Stimulated activated CD8-positive, alpha-beta memory T cell treated with anti-CD3 and anti-CD28 coated beads, Interleukin-7, amount 100 ng/mL, for 24 hours (primary cell): ENCODE results near the gene ABHD1.
"Not testable (repeated sequence)": the region's sequence is repeated elsewhere in the genome, so short reads cannot be mapped to it uniquely, and the experiment has no call there.

ENCODE experiments used
- DNase-seq: peaks from one replicate; pipeline ENCODE4 v3.0.0-alpha.2; 2020; ENCODE audit warnings: low read depth

The ABHD1 gene

GRCh38 chr2:27109083-27109482, 14.5 kb upstream of the ABHD1 start:
- no peak for DNase-seq

- DNase-seq = not testable (repeated sequence)
Measured at GRCh38 chr2:27110603-27111352, 12.8 kb upstream of the ABHD1 start.

- not testable (repeated sequence) for DNase-seq
Measured at GRCh38 chr2:27111392-27112078, 12.1 kb upstream of the ABHD1 start.

GRCh38 chr2:27115519-27115918, 8.1 kb upstream of the ABHD1 start:
- no peak for DNase-seq

DNA sequence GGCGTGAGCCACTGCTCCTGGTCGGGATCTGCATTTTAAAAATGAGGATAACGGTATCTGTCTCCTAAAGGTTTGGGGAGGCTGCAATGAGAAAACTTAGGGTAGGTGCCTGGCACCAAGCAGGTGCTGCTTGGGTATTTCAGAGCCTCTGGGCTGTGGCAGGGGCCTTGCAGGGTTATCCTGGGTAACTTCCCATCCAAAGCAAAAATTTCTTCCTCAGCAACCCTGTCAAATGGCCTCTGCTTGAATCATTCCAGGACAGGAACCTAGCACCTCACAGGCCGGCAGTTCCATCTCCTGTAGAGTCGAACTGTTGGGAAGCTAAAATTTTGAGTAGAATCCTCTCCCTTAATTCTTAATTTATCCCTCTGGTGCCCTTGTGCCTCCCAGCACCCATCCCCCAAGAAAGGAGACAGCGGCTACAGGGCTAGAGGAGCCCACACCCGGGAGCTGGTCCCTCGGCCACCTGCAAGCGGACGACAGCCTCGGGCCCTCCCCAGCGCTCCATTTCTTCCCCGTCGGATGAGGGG, 5.6 kb upstream of the ABHD1 start:
- DNase-seq = no peak

DNA sequence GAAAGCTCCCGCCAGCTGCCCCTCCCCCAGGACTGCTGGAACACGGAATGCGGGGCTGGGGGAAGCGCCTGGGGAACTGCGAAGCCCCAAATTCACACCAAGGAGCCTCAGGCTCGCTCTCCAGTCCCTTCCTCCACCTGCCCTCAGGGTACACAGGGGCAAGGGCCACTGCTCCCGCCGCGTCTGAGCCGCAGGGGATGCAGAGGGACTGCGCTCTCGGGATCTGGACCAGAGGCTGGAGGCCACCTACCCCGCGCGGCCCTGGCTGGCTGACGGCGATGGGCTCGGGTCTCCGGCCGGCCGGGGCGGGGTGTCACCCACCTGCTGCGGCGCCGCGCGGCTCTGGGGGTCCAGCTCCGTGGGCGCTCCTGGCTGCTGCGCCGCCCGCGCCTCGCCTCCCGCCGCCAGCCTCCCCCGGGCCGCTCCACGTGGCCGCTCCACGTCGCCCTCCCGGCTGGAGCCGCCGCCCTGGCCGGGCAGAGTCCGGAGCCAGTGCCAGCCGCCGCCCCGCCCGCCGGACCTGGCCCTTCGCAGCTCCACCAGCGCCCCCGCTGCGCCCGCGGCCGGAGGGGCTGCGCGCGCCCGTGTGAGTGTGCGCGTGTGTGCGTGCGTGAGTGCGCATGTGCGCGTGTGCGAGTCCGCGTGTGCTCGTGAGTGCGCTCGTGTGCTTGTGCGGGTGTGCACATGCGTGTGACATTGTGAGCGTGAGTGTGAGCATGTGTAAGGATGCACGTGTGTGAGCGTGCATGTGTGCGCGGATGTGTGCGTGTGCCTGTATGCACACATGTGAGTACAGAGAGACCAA, 4.9 kb upstream of the ABHD1 start, which contains the start of gene CGREF1:
Gene CGREF1, minus strand, starts transcription at position 604 of the 805 bp plus-strand sequence. CDS start 14,762 bp downstream, outside the sequence.
- no peak for DNase-seq

DNA sequence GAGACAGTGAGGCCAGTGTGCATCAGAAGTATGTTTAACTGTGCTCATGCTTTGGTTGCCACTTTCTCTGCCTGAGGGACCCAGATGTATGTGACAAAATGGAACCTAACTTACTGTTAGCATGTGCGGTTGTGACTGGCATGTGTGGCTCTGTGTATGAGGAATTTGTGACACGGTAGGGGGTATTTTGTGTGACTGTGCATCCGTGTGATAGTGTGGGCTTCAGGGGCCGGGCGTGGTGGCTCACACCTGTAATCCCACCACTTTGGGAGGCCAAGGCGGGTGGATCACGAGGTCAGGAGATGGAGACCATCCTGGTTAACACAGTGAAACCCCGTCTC, 4.3 kb upstream of the ABHD1 start:
- not testable (repeated sequence) for DNase-seq

GRCh38 chr2:27121906-27122305, 1.7 kb upstream of the ABHD1 start:
- no peak for DNase-seq

DNA sequence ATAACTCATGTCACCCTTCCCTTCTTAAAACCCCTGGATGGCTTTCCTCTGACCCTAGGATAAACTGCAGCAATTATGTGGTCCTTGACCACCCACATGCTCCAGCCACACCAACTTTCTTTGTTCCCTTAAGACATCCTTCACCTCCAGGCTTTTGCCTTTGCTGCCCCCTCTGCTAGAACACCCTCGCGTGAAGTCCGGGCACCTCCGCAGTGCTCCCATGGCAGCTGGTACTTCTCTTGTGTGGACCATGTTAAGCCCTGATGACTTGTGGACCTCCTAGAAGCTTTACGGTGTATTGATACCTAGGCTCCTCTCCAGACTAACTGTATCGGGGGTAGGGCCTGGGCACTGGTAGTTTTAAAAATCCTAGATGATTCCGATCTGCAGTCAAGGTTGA, 824 bp upstream of the ABHD1 start:
- DNase-seq = no peak

GRCh38 chr2:27125104-27125503, 1.5 kb downstream of the ABHD1 start:
- DNase-seq = no peak

DNA sequence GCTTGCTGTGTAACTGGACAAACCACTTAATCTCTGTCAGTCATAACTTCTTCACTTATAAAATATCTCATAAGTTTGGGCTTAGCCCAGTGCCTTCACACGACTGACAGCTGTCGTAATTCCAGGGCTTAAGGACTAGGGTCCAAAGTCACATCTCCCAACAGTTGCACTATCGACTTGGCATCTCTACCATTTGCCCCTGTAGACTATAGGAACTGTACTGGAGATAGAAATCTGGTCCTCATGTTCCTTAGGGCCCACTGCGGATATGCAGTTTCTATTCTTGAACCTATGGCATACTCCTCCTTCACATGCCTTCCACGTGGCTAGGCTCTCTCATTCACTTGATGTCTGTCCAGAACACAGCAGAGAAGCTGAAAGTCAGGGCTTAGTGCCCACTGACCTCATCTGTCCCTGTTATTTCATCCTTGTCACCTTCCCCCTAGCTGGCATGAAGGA, 2.7 kb downstream of the ABHD1 start:
- no peak for DNase-seq

GRCh38 chr2:27127883-27128667, 4.5 kb downstream of the ABHD1 start:
- no peak for DNase-seq

GRCh38 chr2:27128668-27129571, 5.3 kb downstream of the ABHD1 start:
- DNase-seq = no peak

GRCh38 chr2:27130396-27130795, 6.8 kb downstream of the ABHD1 start:
- DNase-seq = no peak

DNA sequence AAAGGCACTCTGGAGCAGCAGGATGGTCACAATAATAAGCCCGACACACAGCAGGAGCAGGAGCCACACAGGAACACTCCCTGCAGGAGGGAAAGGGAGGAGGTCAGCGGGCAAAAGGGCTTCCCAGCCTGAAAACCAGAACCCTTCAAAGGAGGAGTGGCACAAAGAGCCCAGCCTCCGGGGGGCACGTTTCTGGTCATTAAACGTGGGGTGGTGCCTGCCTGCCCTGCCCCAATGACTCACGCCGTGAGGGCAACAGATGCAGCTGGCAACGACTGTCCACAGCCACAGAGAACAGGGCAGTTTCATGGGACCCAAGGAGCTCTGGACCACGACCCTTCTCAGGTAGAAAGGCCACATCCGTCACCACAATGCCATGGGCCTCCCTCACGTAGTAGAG, 7.8 kb downstream of the ABHD1 start:
- no peak for DNase-seq

- no peak for DNase-seq
Measured at GRCh38 chr2:27133195-27133875, 9.7 kb downstream of the ABHD1 start.

DNA sequence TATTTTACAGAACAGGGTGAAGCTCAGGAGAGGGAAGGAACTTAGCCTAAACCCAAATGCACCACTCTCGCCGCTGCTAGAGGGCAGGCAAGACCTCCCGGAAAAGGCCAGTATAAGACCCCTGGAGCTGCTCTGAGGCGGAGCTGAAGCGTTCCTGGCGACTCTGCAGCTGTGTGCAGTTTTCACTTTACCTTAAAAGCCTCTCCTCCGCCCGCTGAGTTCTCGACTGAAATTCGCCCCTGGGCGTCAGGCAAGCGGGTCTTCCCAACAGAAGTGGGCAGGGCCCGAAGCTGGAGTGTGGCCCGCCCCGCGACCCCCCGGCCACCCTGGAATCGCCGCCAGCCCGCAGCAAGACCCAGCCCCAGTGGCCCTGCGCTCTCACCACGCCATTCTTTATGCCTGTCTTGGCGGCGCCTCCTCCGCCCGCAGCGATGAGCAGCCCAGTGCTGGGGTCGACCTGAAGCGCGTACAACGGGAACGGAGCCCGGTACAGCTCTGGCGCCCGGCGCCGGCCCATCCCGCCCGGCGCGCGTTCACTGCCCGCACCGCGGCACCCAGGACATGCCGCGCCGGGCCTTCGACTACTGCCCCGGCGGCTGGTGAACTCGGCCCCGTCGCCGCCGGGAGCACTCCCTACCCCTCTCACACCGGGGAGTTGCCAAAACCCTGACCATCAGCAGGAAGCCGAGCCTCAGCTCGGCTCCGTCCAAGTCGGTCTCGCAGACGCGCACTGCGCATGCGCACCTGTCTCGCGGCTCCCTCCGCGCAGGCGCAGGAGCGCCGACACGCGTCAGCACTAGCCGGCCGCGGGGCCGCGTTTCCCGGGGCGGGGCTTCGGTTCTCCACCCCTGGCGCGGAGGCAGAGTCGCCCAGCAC, 10.5 kb downstream of the ABHD1 start, which contains the start of gene PREB:
Gene PREB, minus strand, starts transcription at position 732 of the 876 bp plus-strand sequence. Its CDS starts 215 bp downstream, at position 517.
- DNase-seq = peak; percentile 96

DNA sequence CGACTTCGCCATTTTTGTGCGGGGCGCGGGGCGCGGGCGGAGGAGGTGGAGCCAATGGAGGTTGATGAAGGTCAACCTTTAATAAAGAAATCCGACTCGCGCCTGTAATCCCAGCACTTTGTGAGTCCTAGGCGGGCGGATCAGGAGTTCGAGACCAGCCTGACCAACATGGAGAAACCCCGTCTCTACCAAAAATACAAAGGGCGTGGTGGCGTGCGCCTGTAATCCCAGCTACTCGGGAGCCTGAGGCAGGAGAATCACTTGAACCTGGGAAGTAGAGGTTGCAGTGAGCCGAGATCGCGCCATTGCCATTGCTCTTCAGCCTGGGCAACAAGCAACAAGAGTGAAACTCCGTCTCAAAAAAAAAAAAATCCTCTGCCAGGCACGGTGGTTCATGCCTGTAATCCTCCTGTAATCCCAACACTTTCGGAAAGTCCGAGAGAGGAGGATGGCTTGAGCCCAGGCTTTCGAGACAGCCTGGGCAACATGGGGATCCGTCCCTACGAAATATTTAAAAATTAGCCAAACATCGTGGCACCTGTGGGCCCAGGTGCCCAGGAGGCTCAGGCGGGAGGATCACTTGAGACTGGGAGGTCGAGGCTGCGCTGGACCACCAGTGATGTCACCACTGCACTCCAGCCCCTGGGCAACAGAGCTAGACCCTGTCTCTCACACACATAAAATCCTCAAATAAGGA, 11.3 kb downstream of the ABHD1 start:
- DNase-seq = no peak
